Brain pericyte (primary cell): ENCODE results near the gene SYT5.
"Not testable (repeated sequence)": the region's sequence is repeated elsewhere in the genome, so short reads cannot be mapped to it uniquely, and the experiment has no call there.

Experiments used
- DNase-seq: peaks from one replicate; pipeline ENCODE4 v3.0.0-alpha.2; 2012; ENCODE audit warnings: low read depth, low spot score

Gene SYT5

DNA sequence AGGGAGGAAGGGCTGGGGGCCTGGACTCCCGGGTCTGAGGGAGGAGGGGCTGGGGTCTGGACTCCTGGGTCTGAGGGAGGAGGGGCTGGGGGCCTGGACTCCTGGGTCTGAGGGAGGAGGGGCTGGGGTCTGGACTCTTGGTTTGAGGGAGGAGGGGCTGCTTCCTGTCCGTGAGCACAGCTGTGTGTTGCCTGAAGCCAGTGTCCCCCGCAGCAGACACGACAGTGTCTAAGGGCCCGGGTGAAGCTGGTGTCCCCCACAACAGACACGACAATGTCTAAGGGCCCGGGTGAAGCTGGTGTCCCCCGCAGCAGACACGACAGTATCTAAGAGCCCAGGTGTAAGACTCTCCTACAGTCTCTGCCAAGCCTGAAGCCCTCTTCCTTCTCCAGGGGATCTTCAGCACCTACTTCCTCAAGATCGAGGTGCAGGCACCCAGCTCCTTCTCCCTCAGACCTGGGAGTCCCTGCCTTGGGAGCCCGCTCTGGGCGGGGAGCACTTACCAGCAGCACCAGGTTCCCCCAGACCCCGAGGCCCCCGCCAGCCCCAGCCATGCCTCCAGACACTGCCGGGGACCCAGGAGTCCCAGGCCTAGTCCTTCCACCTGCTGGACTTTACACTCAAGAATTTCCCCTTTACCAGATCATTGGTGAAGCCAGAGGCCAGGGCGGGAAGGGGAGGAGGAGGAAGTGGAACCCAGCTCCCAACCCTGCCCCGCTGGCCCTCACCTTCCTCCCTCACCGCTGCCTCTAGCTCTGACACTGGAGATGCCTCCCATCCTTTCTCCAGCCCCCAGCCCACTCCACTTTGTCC lies 29.0 kb upstream of the SYT5 start, which contains the start of gene PTPRH:
PTPRH (minus strand) TSS at position 622 of the 813 bp plus-strand sequence; CDS start at position 554, 68 bp downstream.
- no peak for DNase-seq

DNA sequence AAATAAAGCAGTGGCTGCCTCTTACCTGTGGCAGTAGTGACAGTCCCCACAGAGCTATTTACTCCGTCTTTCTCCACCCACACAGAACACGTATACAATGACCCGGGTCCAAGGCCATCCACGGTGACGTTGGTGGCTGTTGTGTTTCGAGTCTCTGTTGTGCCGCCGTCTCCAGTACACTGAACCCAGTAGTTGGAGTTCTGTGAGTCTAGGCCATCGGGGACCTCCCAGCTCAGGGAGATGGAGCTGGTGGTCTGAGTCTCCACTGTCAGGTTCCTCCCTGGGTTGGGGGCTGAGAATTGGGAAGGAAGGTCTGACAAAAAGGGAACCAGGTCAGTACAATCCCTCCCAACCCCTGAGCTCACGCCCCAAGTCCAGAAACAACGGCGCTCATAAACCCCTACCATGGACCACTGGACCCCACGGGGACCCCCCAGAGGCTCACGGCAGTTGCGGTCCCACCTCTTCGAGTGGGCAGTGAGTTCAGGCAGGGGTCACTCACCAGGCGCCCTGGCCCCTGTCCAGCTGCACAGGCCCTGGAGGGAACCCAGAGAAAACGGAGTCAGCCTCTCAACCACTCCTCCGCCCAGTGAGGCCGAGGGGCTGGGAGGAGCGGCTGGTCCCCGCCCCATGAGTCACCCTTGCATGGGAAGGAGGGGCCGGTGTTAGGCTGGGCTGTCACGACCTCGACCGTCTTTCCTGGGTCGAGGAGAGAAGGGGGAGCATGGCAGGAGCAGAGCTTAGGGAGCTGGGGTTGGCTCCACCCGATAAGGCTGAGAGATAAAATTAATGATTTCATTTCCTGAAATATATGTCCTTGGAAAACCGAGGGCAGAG lies 26.8 kb upstream of the SYT5 start:
- DNase-seq: peak; percentile 75

- DNase-seq: not testable (repeated sequence)
Measured at GRCh38 chr19:55202199-55202598, 22.1 kb upstream of the SYT5 start.

GRCh38 chr19:55199620-55200204 lies 19.6 kb upstream of the SYT5 start:
- DNase-seq: no peak

DNA sequence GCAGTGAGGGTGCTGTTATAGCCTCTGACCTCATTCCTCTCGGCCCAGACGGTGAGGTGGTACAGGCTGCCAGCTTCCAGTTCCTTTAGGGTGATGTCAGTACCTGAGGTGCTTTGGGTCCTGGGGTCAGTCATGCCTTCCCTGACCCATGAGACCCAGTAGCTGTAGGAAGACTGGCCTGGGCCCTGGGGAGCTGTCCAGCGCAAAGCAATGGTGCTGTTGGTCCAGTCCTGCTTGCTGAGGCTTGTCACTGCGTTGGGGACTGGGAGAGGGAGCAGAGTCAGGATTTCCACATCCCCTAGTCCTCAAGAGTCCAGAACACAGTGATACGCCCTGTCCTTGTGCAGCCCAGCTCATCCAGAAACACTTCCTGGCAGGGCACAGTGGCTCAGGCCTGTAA lies 18.6 kb upstream of the SYT5 start:
- no peak for DNase-seq

GRCh38 chr19:55197528-55197927 lies 17.4 kb upstream of the SYT5 start:
- DNase-seq: no peak

DNA sequence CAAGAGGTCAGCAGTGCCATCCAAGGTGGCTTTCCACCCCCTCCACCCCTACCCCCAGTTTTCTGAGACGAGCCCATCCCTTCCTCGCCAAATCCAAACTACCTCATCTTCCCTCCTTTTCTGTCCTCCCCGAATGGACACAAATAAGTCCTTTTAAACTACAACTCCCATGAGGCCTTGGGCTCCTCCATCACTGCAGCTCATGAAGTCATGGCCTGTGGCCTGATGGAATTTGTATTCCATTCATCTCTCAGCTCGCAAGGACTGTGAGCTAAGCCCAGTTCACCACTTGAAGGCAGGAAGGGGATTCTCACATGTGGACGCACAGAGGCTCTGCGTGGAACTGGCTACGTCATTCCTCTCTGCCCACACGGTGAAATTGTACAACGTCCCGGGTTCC lies 16.7 kb upstream of the SYT5 start:
- DNase-seq: no peak

GRCh38 chr19:55193481-55193880 lies 13.4 kb upstream of the SYT5 start:
- no peak for DNase-seq

DNA sequence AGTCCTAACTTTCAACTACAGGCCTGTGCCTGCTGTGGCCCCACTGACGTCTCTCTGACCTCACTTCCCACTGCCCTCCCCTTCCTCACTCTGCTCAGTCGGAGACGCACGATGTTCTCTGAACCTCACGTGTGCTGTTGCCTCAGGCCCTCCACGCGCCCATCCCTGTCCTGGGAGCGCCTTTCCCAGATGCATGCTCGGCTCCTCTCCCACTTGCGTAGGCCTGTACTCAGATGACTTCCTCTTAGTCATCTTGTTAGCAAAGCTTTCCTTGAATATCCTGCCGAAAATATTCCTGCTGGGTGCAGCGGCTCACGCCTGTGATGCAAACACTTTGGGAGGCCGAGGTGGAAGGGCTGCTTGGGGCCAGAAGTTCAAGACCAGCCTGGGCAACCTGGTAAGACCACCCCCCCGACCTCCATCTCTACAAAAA lies 9.3 kb upstream of the SYT5 start:
- DNase-seq: peak; percentile 86

- DNase-seq: no peak
Measured at GRCh38 chr19:55188625-55189024, 8.5 kb upstream of the SYT5 start.

DNA sequence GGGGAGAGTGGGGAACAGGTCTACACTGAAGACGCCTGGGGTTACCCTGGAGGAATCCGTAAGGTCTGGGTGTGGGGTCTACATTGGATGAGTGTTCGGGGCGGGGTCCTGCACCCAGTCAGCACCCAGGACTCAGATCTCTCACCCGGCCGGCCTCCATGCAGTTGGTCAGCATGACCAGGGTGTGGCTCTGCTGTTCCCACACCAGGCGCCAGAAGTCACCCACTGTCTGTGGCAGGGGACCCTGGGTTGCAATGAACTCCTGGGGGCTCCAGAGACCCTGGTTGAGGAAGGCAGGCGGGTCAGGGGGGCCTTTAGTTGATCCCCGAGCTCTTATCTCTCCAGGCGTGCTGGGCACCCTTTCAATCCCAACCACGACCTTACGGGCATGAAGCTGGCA lies 6.0 kb upstream of the SYT5 start:
- no peak for DNase-seq

GRCh38 chr19:55181740-55182139 lies 1.7 kb upstream of the SYT5 start:
- DNase-seq: no peak

DNA sequence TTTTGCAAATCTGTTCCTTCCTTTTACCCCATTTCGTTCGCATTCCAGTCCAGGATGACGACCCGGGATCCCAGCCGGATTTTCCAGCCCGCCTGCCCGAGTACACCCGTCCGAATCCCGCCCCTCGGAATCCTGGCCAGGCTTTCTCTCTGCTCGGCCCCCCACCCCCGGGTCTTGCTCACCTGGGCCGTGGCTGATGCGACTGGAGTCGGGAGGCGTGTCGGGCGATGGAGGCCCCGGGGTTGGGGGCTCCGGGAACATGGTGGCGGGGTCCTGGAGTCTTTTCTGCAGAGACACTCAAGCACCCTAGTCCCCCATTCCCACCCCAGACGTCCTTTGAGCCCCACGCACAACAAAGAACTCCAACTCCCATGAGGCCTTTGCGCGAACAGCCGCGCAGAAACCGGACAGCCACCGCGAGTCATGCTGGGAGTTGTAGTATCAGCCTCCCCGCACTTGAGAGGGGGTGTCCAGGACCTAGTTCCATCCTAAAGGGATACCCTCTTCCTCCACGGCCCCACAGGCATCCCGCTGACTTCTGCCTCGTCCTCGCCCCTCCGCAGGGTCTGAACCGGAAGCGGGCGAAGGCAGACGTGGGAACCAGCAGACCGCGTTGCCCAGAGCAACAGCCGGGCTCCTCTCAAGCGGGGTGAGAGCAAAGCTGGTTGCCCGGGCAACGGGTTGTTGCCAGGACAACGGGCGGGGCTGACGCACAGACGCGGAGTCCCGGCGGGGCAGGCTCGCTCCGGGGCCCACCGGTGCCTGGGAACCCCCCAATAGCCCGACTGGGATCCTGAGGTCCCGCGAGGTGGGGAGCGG lies 1.1 kb downstream of the SYT5 start:
- DNase-seq: no peak

DNA sequence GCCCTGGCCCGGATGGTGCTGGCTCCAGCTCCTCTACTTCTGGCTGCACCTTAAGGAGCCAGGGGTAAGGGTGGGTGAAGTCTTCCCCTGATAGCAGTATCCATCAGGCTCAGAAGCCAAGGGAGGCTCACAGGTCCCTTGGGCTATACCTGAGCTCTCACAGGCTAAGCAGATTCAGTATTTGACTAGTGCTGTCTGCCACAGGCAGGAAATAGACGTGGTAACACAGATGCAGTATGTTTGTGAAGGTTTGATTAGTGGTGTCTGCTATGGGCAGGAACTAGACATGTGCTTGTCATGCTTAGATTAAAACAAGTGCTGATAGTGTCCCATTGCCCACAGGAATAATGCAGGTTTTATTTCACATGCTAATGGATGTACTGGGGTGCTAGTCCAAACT lies 4.0 kb downstream of the SYT5 start:
- no peak for DNase-seq

GRCh38 chr19:55175117-55175867 lies 4.8 kb downstream of the SYT5 start:
- DNase-seq: no peak

GRCh38 chr19:55174425-55175116 lies 5.5 kb downstream of the SYT5 start:
- no peak for DNase-seq

GRCh38 chr19:55173714-55174409 lies 6.2 kb downstream of the SYT5 start:
- DNase-seq: no peak

DNA sequence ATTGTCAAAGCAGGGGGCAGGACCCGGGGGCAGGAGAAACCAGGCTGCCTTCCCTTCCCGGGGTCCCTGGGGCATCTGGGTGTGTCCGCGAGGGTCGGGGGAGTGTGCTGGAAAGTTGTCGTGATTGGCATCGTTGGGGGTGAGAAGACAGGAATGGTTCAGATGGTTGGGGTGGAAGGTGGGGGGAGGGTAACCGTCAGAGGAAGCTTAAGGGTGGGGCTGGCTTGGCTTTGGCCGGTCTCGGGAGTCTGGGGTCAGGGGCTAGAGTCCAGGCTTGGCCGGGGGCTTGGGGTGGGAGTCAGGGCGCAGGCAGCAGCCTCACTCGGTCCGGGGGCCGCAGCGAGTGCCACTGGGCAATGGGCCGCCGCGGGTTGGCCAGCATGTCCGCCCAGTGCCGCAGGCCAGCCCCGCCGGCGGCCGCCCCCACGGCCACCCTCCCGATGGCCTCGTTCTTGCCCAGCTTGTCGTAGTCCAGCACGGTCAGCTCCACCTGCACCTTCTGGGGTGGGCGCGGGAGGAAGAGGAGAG lies 6.8 kb downstream of the SYT5 start:
- DNase-seq: no peak

DNA sequence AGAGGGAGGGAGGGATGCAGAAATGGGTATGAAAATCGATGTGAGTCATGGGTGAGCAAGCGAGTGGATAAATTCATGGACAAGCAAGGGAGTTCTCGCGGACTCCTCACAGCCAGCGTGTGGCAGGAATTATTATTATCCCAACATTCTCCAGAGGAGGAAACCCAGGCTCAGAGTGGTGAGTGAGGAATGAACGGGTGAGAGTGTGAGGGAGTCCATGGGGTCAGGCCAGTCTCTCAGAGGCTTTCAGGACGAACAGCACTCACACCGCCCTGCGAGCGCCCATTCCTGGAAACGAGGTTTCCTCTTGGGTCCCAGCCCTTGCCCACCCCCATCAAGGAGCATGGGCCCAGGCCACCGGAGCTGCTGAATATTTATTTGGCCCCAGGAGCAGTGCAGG lies 7.3 kb downstream of the SYT5 start:
- DNase-seq: no peak
